H1 (cell line): ENCODE measurements around the gene SERPINB1.

Experiments used
- ATF2 ChIP-seq: IDR thresholded peaks from 2 replicates; pipeline ENCODE4 v1.6.1; 2012; ENCODE audit warnings: low read length, inconsistent platforms
- CHD2 ChIP-seq: IDR thresholded peaks from 2 replicates; pipeline ENCODE4 v1.6.1; 2012; ENCODE audit warnings: low read length, improper control_type of control experiment
- CTCF ChIP-seq, 3 experiments: IDR thresholded peaks; 1 replicate in 2 of 3; 2 replicates in 1 of 3; pipeline versions ENCODE4 v1.5.1 to v1.6.1; 2011; ENCODE audit warnings: low read length in 3 of 3, mild to moderate bottlenecking in 3 of 3, inconsistent platforms in 2 of 3, low read depth in 1 of 3, moderate library complexity in 1 of 3; ENCODE audit not compliant: insufficient read depth in 1 of 3; ENCODE audit errors: control extremely low read depth in 1 of 3
- EP300 ChIP-seq, 2 experiments: IDR thresholded peaks; 1 replicate in 1 of 2; 2 replicates in 1 of 2; pipeline ENCODE4 v1.6.1; 2011 to 2012; ENCODE audit warnings: low read depth in 2 of 2, low read length in 2 of 2, mild to moderate bottlenecking in 2 of 2, borderline replicate concordance in 1 of 2, inconsistent platforms in 1 of 2, moderate library complexity in 1 of 2
- PHF8 ChIP-seq: fragments of 200-600 bp; sonication (generic); conservative IDR thresholded peaks from 2 replicates; pipeline ENCODE4 v1.7.1; 2012; ENCODE audit warnings: low read depth, mild to moderate bottlenecking, inconsistent platforms, low read length, moderate library complexity
- POLR2A ChIP-seq, 2 experiments: IDR thresholded peaks; 1 replicate in 1 of 2; 2 replicates in 1 of 2; pipeline ENCODE4 v1.6.1; 2011; ENCODE audit warnings: low read depth in 2 of 2, low read length in 2 of 2, mild to moderate bottlenecking in 2 of 2; ENCODE audit errors: control extremely low read depth in 1 of 2
- POLR2AphosphoS5 ChIP-seq: IDR thresholded peaks from 2 replicates; pipeline ENCODE4 v1.6.1; 2011; ENCODE audit warnings: low read depth, low read length
- SP1 ChIP-seq: IDR thresholded peaks from 2 replicates; pipeline ENCODE4 v1.6.1; 2011; ENCODE audit warnings: low read depth, low read length
- TBP ChIP-seq: IDR thresholded peaks from 2 replicates; pipeline ENCODE4 v1.6.1; 2011; ENCODE audit warnings: low read depth, low read length, improper control_type of control experiment

GRCh38 chr6:2877057-2877882, 35.6 kb upstream of the SERPINB1 start:
- no peak for TF ChIP-seq ATF2
- no peak for TF ChIP-seq CTCF (IDR thresholded peaks at IDR 0.05; ENCODE audit: control extremely low read depth in 1 of 3, insufficient read depth in 1 of 3, low read depth in 1 of 3, low read length in 3 of 3)
- TF ChIP-seq EP300 (IDR thresholded peaks at IDR 0.05; ENCODE audit: borderline replicate concordance in 1 of 2, low read depth in 2 of 2, low read length in 2 of 2) = no peak
- no peak for TF ChIP-seq PHF8
- no peak for TF ChIP-seq POLR2AphosphoS5
- no peak for TF ChIP-seq CHD2
- TF ChIP-seq SP1 = no peak
- TF ChIP-seq POLR2A (IDR thresholded peaks at IDR 0.05; ENCODE audit: control extremely low read depth in 1 of 2, low read depth in 2 of 2, low read length in 2 of 2) = no peak
- TF ChIP-seq TBP = no peak
